Vagina (tissue), 2 donors: ENCODE results near the gene CGB2.

Experiments used
- CTCF ChIP-seq, 3 experiments: fragments of 450-650 bp in 2 of 3; fragments of 200-600 bp in 1 of 3; sonication (generic) in 1 of 3; IDR thresholded peaks; one replicate each; pipeline ENCODE4 v1.5.1; 2017 to 2019; ENCODE audit warnings: antibody characterized with exemption in 3 of 3, mild to moderate bottlenecking in 2 of 3, moderate library complexity in 2 of 3
- POLR2A ChIP-seq, 2 donors: fragments of 450-650 bp; IDR thresholded peaks; one replicate each; pipeline ENCODE4 v1.6.1; 2017; ENCODE audit warnings: antibody characterized with exemption in 2 of 2, mild to moderate bottlenecking in 2 of 2, moderate library complexity in 2 of 2
- POLR2AphosphoS5 ChIP-seq, 2 donors: sonication (generic); formaldehyde crosslinking; IDR thresholded peaks; one replicate each; pipeline ENCODE4 v1.9.0; 2017; ENCODE audit warnings: antibody characterized with exemption in 2 of 2, mild to moderate bottlenecking in 2 of 2, low read depth in 1 of 2; ENCODE audit not compliant: insufficient read depth in 1 of 2

GRCh38 chr19:49081273-49081672 lies 49.6 kb downstream of the CGB2 start:
- TF ChIP-seq CTCF (IDR thresholded peaks at IDR 0.05) (no peak), POLR2AphosphoS5 (IDR thresholded peaks at IDR 0.05; ENCODE audit: insufficient read depth in 1 of 2, low read depth in 1 of 2) (no peak), POLR2A (IDR thresholded peaks at IDR 0.05) (no peak)
